Activated CD8-positive, alpha-beta T cell treated with anti-CD3 and anti-CD28 coated beads for 36 hours (primary cell): ENCODE measurements around the gene EGR1. TPM values are rescaled to one million over a fixed set of nuclear protein-coding genes. Genes with fewer than 3 reads are reported as not detected.

Experiments
- ATAC-seq: fragments of 200-7000 bp; cut with Tn5 transposase; one replicate; pipeline ENCODE4 v1.10.0; 2021; ENCODE audit warnings: mild to moderate bottlenecking, moderate library complexity
- CTCF ChIA-PET: fragments of 350-600 bp; sonication (Branson Sonifier 250); formaldehyde crosslinking; loops from one replicate; lab custom pipeline; 2021; ENCODE audit warnings: antibody characterized with exemption; lab: Charles Lee
- POLR2A ChIA-PET: fragments of 350-600 bp; sonication (Branson Sonifier 250); formaldehyde crosslinking; loops from one replicate; lab custom pipeline; 2021; ENCODE audit warnings: antibody characterized with exemption; lab: Charles Lee
- DNase-seq: peaks from one replicate; pipeline ENCODE4 v3.0.0-alpha.2; 2020
- H3K27ac Mint-ChIP-seq: one replicate; pipeline ENCODE4 v1.8.0; 2021; ENCODE audit warnings: mild to moderate bottlenecking, mixed read lengths
- H3K27me3 Mint-ChIP-seq: one replicate; pipeline ENCODE4 v1.8.0; 2021; ENCODE audit warnings: mixed read lengths
- H3K36me3 Mint-ChIP-seq: one replicate; pipeline ENCODE4 v1.8.0; 2021; ENCODE audit warnings: low read depth, mixed read lengths
- H3K4me1 Mint-ChIP-seq: one replicate; pipeline ENCODE4 v1.8.0; 2021; ENCODE audit warnings: low read depth, mixed read lengths
- H3K4me3 Mint-ChIP-seq: one replicate; pipeline ENCODE4 v1.8.0; 2021; ENCODE audit warnings: mild to moderate bottlenecking, moderate library complexity, mixed read lengths
- H3K9me3 Mint-ChIP-seq: one replicate; pipeline ENCODE4 v1.8.0; 2021; ENCODE audit warnings: mixed read lengths
- intact Hi-C: fragments of 100-400 bp; cut with micrococcal nuclease; formaldehyde crosslinking; loops from one replicate; pipeline ENCODE4 v1.10.0; 2022
- total RNA-seq, 2 experiments: library from RNA; stranded (reverse); gene quantifications; one replicate each; pipeline ENCODE4 v1.2.3, GENCODE V29; 2021
- TF ChIP-seq, protein P1 (sequence below): fragments of 200-600 bp; IDR thresholded peaks from one replicate; pipeline ENCODE4 v1.8.0; 2022; ENCODE audit warnings: antibody characterized with exemption, mild to moderate bottlenecking

Gene EGR1
- total RNA-seq, 2 experiments from 2014 or later, result 46.0 to 46.4 TPM

DNA sequence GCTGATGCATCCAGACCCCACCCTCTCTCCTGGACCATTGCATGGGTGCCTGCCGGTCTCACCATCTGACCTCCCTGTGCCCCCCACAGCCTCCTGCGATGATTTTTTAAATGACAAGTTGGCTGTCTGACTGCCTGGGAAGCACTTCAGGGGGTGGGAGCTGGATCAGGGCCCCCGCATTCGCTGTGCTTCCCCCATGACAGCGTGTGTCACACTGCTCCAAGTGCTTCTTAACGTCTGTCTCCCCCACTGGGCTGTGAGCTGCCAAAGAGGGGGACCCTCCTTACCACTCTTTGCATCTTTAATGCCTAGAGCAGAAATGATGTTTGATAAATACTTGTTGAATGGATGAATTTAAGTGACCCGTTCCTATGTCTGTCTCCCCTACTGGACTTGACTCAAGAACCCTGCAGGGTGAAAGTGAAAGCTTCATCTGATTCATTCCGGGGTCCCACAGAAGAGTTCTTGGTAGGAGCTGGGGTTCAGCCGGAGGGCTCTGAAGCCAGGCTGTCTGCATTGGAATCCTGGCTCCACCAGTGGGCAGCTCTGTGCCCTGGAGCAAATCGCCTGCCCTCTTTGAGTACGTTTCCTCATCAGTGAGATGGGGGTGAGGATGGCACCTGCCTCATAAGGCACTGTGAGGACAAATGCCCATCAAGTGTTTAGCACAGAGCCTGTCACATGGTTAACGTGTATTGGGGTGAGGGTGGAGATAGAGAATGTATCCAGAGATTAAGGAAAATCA is 7.6 kb upstream of the EGR1 start:
- ChIA-PET CTCF (interaction anchor here (0.8 to 5.9 kb wide), 6 partner anchors 8 to 380 kb away, joined by 3 to 51 read pairs (median 7); partner anchors contain the start of gene KDM3B), POLR2A (interaction anchor here (1.0 to 1.9 kb wide), 4 partner anchors 9 to 118 kb away, joined by 3 to 6 read pairs (median 4); partner anchors contain the start of genes ETF1 and HSPA9)
- peak overlapping the region; percentile 45 for H3K4me3 Mint-ChIP-seq
- no peak for ATAC-seq
- no peaks in the 10 kb centered on the region for H3K36me3 Mint-ChIP-seq
- no peaks in the 10 kb centered on the region for H3K9me3 Mint-ChIP-seq
- H3K27ac Mint-ChIP-seq, result peak overlapping the region; percentile 84
- DNase-seq, result no peak
- H3K27me3 Mint-ChIP-seq, result no peaks in the 10 kb centered on the region
- peaks cover 45% of the 10 kb centered on the region for H3K4me1 Mint-ChIP-seq
- TF ChIP-seq, protein P1, sequence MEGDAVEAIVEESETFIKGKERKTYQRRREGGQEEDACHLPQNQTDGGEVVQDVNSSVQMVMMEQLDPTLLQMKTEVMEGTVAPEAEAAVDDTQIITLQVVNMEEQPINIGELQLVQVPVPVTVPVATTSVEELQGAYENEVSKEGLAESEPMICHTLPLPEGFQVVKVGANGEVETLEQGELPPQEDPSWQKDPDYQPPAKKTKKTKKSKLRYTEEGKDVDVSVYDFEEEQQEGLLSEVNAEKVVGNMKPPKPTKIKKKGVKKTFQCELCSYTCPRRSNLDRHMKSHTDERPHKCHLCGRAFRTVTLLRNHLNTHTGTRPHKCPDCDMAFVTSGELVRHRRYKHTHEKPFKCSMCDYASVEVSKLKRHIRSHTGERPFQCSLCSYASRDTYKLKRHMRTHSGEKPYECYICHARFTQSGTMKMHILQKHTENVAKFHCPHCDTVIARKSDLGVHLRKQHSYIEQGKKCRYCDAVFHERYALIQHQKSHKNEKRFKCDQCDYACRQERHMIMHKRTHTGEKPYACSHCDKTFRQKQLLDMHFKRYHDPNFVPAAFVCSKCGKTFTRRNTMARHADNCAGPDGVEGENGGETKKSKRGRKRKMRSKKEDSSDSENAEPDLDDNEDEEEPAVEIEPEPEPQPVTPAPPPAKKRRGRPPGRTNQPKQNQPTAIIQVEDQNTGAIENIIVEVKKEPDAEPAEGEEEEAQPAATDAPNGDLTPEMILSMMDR, result no peak
- intact Hi-C loops, result no loop called here

DNA sequence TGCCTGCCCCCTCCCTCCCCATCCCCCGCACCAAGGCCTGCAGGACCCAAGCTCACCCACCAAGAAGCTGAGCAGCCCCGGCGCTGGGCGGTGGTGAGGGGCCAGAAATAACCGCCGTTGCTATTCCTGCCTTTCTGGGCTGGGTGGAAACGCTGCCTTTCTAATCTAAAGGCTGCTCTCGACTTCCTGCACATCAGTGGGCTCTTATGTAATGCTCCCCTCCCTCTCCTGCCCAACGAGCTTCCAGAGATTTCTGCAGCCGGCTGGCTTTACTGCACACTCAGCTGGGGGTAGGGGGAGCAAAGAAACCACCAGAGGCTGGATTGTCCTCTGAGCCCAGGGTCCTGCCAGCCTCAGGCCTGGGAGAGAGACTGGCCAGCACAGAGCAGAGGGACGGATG is 6.9 kb upstream of the EGR1 start:
- DNase-seq (no peak), ATAC-seq (no peak)
- no peaks in the 10 kb centered on the region for H3K36me3 Mint-ChIP-seq
- H3K27me3 Mint-ChIP-seq, result no peaks in the 10 kb centered on the region
- peaks cover 45% of the 10 kb centered on the region for H3K4me1 Mint-ChIP-seq
- H3K27ac Mint-ChIP-seq, result peak overlapping the region; percentile 100
- TF ChIP-seq, protein P1, result no peak
- ChIA-PET CTCF (interaction anchor here (0.8 to 5.9 kb wide), 6 partner anchors 9 to 381 kb away, joined by 3 to 51 read pairs (median 7); partner anchors contain the start of gene KDM3B), POLR2A (interaction anchor here (0.5 to 1.9 kb wide), 6 partner anchors 9 to 957 kb away, joined by 3 to 6 read pairs (median 4); partner anchors contain the start of genes ETF1 and HSPA9)
- H3K4me3 Mint-ChIP-seq, result peak overlapping the region; percentile 80
- intact Hi-C loops, result no loop called here
- H3K9me3 Mint-ChIP-seq, result no peaks in the 10 kb centered on the region

DNA sequence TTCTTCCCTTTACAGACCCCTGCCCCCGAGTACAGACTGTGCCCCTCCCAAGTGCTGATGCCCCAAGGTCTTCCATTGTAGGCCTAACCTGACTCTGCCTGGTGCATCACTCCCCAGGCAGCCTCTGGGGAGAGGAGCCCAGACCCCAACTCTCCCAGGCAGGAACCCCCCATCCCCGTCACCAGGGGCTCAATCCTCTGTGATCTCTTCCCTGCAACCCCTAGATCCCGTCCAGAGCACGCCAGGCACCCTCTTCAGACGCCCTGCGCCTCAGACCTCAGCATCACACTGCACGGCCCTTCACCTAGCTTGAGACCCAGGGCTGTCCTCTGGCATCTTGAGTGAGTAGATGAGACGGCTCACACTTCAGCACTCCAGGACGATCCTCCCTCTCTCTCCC is 6.4 kb upstream of the EGR1 start:
- CTCF ChIA-PET, result interaction anchor here (1.5 to 5.9 kb wide), 5 partner anchors 9 to 381 kb away, joined by 3 to 51 read pairs (median 11); partner anchors contain the start of gene KDM3B
- no peaks in the 10 kb centered on the region for H3K27me3 Mint-ChIP-seq
- H3K9me3 Mint-ChIP-seq, result no peaks in the 10 kb centered on the region
- POLR2A ChIA-PET, result interaction anchor here (0.5 to 1.9 kb wide), 9 partner anchors 10 to 957 kb away, joined by 3 to 6 read pairs (median 3); partner anchors contain the start of genes ETF1 and HSPA9
- no peaks in the 10 kb centered on the region for H3K36me3 Mint-ChIP-seq
- ATAC-seq, result peak; percentile 35
- DNase-seq, result no peak
- peak overlapping the region; percentile 100 for H3K27ac Mint-ChIP-seq
- peaks cover 45% of the 10 kb centered on the region for H3K4me1 Mint-ChIP-seq
- H3K4me3 Mint-ChIP-seq, result peak overlapping the region; percentile 80
- TF ChIP-seq, protein P1, result no peak
- intact Hi-C loops, result no loop called here

DNA sequence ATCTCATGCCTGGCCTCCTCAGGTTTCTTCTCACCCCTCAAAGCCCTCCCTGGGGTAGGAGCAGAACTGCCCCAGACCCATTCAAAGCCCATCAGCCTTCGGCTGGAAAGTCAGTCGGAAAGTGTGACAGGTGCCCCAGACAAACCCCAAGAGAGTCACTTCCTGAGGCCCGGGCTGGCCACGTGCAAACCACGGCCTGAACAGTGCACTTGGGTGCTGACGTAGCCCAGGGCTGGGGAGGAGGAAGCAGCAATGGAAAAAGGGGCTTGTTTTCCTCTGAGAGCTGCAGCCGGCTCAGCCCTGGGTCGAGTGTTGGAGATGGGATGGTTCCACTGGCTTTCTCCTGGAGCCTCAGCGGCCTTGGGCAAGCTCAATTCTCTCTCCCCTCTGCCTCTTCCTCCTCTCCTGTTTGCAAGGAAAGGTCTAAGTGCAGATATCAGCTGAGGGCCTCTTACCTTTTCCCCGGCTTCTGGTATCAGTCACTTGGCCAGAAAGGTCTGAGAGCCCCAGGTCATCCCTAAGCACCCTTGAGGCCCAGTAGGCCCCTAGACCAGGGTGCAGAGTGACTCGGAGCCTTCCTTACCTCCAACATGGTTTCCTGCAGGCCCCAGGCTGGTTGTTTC is 5.9 kb upstream of the EGR1 start:
- ChIA-PET CTCF (interaction anchor here (1.2 to 5.9 kb wide), 4 partner anchors 10 to 107 kb away, joined by 3 to 51 read pairs (median 8); partner anchors contain the start of gene KDM3B), POLR2A (interaction anchor here (0.6 to 1.9 kb wide), 7 partner anchors 10 to 827 kb away, joined by 3 to 6 read pairs (median 3); no protein-coding TSS in a partner anchor)
- peak; percentile 73 for ATAC-seq
- Mint-ChIP-seq H3K36me3 (no peaks in the 10 kb centered on the region), H3K4me3 (peak overlapping the region; percentile 80), H3K9me3 (no peaks in the 10 kb centered on the region), H3K27ac (peak overlapping the region; percentile 100), H3K4me1 (peaks cover 45% of the 10 kb centered on the region), H3K27me3 (no peaks in the 10 kb centered on the region)
- peak; percentile 97 for DNase-seq
- intact Hi-C loops, result no loop called here
- TF ChIP-seq, protein P1, result no peak
